GM21825 (cell line): ENCODE measurements around the gene TNNC2.
"Not testable (repeated sequence)": the region's sequence is repeated elsewhere in the genome, so short reads cannot be mapped to it uniquely, and the experiment has no call there.

ENCODE experiments used
- ATAC-seq: cut with Tn5 transposase; IDR thresholded peaks from one replicate; pipeline ENCODE4 v1.9.1; 2021; ENCODE audit warnings: mild to moderate bottlenecking, moderate library complexity; ENCODE audit not compliant: unreplicated experiment

The TNNC2 gene

DNA sequence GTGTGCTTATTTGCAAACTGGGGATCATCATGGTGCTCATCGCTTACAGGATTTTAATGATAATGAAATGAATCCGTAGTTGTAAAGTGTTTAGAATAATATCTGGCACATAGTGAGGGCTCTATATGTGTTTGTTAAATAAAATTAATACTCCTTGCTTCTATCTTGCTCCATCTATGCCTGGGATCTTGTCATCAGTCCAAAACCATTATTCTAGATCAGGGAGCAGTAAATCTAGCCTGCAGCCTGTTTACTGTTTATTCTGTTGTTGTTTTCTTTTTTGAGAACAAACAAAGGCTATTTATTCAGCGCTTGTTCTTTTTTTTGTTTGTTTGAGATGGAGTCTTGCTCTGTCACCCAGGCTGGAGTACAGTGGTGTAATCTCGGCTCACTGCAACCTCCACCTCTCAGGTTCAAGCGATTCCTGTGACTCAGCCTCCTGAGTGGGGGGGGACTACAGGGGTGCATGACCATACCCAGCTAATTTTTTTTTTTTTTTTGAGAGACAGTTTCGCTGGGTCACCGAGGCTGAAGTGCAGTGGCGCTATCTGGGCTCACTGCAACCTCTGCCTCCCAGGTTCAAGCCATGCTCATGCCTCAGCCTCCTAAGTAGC is 22.0 kb upstream of the TNNC2 start:
- no peak for ATAC-seq

- ATAC-seq: no peak
Measured at GRCh38 chr20:45848421-45848820, 21.3 kb upstream of the TNNC2 start.

DNA sequence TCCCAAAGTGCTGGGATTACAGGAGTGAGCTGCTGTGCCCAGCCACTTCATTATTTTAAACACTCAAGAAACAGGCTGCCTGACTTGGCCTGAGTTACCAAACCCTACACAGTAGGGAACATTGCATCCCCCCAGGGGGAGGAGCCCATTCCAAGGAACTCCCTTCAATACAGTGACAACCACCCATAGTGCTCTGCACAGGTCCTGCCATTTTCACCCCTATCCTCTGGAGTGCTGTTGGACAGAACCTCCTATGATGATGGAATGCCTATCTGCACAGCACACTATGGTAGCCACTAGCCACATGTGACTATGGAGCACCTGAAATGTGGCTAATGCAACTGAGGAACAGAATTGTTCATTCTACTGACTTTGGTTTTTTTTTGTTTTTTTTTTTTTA is 18.3 kb upstream of the TNNC2 start:
- no peak for ATAC-seq

- ATAC-seq: no peak
Measured at GRCh38 chr20:45843506-45843905, 16.4 kb upstream of the TNNC2 start.

DNA sequence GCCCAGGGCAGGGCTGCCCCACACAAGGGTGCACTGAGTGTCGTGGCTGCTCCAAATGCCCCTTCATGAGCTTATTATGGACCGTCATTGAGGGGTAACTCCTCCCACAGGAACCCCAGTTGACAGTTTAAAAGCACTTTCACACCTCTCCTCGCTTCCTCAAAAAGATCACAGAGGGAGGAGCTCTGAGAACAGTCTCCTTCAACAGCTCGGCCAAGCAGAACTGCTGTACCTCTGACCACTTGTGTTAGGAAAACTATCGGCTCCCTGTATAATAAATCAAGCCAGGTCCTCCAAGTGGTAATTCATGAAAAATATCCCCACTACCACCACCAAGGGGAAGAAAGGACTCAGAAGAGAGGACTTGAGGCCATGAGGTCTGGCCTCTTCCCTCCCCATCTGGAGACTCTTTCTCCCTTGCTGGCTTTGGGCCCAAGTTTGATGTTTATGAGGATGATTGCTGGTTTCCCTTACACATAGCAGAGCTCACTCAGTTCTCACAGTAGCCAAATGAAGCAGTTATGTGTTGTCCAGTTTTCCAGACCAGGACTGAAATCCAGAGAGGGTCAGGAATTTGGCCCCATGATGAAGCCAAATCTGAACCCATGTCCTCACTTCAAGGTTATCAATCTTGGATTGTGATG is 15.2 kb upstream of the TNNC2 start:
- no peak for ATAC-seq

DNA sequence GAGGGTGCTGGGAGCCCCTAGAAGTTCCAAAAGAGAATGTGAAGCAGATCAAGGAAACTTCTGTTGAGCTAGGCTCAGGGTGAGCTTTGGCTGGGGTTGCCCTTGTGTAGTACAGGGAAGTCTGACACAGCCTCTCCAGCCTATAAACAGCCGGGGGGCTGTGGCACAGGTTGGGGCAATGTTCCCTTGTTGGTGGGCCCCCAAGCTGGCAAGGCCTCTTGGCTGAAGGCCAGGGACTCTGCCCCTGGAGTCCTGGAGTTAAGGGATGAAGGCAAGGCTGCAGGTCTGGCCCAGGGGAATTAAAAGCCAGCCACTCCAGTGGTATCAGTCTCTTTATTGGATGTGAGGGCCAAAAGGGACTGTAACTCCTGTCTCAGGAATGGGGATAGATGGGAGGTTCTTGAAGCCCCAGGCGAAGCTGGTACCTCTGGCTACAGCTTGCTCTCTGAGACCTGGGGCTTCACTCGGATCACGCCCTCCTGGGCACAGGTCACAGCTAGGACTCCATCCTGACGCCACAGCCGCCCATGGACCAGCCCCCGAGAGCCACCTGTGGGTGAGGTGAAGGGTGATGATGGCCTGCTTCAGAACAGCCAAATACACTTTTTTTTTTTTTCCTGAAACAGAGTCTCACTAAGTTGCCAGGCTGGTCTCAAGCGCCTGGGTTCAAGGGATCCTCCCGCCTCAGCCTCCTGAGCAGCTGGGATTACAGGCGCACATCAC is 14.5 kb upstream of the TNNC2 start:
- no peak for ATAC-seq

DNA sequence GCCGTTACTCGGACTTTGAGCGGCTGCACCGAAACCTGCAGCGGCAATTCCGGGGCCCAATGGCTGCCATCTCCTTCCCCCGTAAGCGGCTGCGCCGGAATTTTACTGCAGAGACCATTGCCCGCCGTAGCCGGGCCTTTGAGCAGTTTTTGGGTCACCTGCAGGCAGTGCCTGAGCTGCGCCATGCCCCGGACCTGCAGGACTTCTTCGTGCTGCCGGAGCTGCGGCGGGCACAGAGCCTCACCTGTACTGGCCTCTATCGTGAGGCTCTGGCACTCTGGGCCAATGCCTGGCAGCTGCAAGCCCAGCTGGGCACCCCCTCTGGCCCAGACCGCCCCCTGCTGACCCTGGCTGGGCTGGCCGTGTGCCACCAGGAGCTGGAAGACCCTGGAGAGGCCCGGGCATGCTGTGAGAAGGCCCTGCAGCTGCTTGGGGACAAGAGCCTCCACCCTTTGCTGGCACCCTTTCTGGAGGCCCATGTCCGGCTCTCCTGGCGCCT is 13.6 kb upstream of the TNNC2 start:
- ATAC-seq: no peak

DNA sequence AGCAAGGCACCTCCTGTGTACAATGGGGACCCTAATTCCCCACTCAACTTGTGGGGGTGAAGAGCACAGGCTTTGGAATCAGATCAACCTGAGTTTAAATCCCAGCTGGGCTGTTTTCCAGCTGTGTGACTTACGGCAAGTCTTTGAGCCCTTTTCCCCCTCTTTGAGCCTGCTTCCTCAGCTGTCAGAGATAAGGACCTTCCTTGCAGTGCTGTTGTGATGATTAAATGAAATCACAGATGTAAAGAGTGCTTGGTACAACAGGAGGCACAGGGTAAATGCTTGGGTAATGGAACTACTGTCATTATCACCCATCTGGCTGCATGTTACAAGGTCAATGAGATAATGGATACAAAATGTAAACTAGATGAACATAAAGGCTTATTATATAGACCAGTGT is 9.7 kb upstream of the TNNC2 start:
- no peak for ATAC-seq

DNA sequence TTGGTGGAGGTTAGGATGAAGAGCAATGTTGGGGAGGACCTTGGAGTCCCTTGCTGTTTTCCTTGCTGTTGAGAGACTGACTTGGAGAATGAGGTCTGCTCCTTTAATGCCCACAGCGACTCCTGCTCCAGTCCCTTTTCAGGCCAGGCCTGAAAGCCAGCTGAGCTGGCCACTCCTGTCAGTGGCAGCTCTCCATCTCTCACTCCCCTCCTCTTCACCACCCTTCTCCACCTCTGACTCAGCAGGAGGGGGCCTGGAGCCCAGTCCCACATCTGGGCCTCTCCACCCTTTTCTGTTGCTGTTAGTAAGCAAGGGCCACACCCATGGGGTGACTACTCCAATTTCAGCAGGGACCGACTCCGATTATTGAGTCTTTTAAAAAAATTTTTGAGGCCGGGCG is 8.7 kb upstream of the TNNC2 start:
- no peak for ATAC-seq

DNA sequence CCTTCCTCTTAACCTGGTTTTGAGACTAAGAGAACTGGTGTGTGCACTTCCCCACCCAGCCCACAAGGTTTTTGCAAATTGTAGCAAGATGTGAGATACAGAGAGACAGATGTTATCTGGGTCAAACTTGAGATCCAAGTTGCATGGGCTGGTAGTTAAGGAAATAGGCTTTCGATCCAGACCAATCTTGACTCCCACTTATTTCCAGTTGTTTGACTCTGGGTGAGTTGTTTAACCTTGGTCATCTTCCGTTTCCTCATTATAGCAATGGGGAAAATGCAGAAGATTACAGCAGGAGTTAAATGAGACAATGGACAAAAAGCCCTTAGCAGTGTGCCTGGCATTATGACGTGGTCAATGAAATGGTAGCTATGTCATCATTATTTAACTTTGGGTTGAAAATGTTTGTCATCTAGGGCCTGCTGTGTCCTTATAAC is 8.2 kb upstream of the TNNC2 start:
- ATAC-seq: no peak

DNA sequence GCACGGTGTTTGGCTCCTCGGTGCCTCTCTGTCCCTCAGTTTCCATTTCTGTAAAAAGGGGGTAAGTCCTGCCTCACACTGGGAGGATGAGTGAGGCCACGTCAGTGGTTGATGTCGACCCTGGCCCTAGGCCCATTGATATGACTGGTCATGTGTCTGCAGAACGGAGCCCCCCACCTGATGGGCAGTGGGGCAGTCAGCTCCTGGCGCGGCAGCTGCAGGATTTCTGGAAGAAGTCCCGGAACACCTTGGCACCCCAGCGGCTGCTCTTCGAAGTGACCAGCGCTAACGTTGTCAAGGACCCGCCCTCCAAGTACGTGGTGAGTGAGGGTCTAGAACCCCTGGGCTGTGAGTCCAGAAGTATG is 7.7 kb upstream of the TNNC2 start:
- no peak for ATAC-seq

GRCh38 chr20:45833883-45834796 is 7.0 kb upstream of the TNNC2 start:
- no peak for ATAC-seq

DNA sequence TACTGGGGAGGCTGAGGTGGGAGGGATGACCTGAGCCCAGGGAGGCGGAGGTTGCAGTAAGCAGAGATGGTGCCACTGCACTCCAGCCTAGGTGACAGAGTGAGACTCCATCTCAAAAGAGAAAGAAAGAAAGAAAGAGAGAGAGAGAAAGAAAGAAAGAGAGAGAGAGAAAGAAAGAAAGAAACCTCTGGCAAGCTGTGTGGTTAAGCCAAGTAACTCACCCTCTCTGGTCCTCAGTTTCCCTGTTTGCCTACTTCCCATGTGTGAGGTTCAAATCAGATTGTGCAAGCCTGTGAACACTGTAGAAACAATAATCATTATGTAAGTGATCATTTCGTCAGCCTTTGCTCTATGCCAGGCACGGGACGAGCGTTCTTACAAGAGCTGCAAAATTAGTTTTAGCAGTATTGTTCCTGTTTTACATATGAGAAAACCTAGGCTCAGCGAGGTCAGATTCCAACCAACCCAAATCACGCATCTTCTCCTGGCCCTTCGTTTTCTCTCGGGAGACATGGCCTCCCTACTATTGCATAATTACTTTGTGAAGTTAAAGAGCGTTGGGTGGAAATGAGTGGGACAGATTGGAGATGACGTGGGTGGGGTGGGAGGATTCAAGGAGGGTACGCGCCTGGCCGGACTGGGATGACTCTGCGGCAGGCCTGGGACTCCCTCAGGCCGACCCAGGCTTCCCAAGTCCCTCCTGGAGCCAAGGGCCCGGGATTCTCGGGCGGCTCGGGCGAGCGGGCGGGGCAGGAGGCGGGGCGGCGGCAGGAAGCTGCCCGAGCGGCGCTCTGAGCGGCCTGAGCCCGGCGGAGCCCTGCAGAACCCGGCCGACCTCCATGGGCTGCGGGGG is 6.1 kb upstream of the TNNC2 start, which contains the start of gene SNX21:
SNX21 (plus strand) TSS at position 770 of the 853 bp plus-strand sequence. CDS start 121 bp downstream, outside the sequence.
- no peak for ATAC-seq

DNA sequence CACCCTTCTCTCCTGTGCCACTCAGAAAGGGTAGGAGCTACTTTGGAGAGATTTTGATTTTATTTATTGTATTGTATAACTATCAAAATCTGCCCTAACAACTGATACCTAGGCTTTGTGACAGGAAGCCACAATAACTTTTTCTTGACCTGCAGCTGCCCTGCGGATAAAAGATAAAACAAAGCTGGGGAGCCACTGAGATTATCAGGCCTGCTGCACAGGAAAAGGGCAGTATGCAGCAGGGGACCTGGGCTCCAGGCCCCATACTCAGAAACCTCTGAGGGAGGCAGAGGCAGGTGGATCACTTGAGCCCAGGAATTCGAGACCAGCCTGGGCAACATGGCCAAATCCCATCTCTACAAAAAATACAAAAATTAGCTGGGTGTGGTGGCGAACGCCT is 5.5 kb upstream of the TNNC2 start:
- ATAC-seq: no peak

DNA sequence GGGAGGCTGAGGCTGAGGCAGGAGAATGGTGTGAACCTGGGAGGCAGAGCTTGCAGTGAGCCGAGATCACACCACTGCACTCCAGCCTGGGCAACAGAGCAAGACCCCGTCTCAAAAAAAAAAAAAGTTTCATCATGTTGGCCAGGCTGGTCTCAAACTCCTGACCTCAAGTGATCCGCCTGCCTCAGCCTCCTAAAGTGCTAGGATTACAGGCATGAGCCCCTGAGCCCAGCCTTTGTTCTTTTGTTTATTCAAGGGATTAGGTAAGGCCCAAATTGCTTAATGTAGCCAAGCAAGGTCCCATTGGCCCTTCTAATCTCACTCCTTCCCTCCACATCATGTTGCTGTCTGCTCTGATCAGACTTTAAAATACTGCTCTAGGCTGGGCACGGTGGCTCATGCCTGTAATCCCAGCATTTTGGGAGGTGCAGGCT is 2.6 kb upstream of the TNNC2 start:
- ATAC-seq: not testable (repeated sequence)

DNA sequence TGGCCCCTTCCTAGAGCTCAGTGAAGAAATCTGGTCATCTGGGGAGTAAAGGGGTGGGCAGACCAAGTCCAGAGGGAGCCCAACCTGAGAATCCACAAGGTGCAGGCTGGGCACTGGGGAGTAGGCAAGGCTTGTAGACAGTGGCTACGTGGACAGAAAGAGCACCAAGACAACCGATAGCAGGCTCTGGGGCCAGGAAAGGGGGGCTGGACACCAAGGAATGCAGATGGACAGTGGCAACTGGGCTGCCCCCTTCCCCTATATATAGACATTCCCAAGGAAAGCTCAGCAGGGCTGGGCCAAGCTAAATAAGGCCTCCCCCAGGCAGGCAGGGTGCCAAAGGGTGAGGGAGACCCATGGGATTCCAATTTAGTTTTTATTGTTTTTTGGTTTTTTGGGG is 1.5 kb upstream of the TNNC2 start:
- no peak for ATAC-seq

DNA sequence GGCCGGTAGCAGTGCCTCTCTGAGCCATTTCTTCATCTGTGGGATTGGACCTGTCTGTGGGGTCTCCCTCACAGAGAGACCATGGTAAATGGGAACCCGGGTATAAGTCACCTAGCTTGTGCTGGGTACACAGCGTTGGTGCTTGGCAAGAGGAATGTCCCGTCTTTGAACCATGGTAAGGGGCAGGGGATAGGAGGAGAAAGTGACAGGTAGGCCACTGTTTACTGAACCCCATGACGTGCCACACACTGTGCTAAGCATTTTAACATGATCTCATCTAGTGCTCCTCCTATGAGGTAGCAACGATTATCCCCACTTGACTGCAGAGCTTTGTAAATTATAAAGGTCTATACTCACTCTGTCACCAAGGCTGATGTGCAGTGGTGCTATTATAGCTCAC is 600 bp upstream of the TNNC2 start:
- ATAC-seq: no peak

DNA sequence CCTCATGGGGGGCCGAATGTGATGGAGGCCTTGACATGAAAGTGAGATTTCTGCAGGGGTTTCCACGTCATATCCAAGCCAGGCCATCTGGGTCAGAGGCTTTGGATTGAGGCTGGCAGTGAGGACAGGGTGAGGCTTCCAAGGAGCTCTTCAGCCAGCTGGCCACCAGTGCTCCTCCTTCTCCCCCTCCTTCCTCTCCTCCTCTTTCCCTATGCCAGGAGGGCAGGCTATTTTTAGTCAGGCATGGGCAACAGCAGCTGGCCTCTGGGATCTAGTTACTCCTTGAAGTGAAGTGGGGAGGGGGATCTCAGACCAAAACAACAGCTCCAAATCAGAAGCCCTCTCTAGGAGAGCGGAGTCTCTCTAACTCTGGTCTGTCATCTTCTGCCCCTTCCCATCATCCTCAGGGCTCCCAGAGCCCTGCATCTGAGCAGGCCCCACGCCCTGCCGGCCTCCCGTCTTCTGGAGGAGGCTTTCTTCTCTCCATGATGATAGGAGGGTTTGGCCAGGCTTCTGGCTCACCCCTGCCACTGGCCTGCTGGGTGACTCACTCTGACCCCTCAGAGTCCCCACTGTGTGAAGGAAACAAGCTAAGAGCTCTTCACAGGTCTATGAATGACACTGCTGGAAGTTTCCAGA is 612 bp downstream of the TNNC2 start:
- ATAC-seq: no peak
